GM18951 (cell line): ENCODE results near the gene RGS6.

Experiments used
- POLR2A ChIP-seq: IDR thresholded peaks from 4 replicates; pipeline ENCODE4 v1.6.1; 2011; ENCODE audit warnings: mild to moderate bottlenecking; ENCODE audit not compliant: insufficient read length, insufficient read depth; ENCODE audit errors: extremely low read depth
- in situ Hi-C: fragments of 300-500 bp; cut with MboI; formaldehyde crosslinking; loops from one replicate; pipeline ENCODE4 v1.12.0; 2022; ENCODE audit warnings: low sequenced_read_pairs, mixed read lengths, inconsistent platforms; ENCODE audit not compliant: unreplicated experiment

The RGS6 gene

GRCh38 chr14:72053651-72054050 lies 121.4 kb downstream of the RGS6 start:
- no peak for TF ChIP-seq POLR2A
- in situ Hi-C loops = no loop called here

GRCh38 chr14:72054911-72055310 lies 122.7 kb downstream of the RGS6 start:
- in situ Hi-C loops = no loop called here
- no peak for TF ChIP-seq POLR2A

GRCh38 chr14:72057701-72058285 lies 125.6 kb downstream of the RGS6 start:
- in situ Hi-C loops = no loop called here
- no peak for TF ChIP-seq POLR2A

- TF ChIP-seq POLR2A = no peak
- in situ Hi-C loops = no loop called here
Measured at GRCh38 chr14:72060460-72060859, 128.2 kb downstream of the RGS6 start.

- in situ Hi-C loops = no loop called here
- TF ChIP-seq POLR2A = no peak
Measured at GRCh38 chr14:72060917-72061316, 128.7 kb downstream of the RGS6 start.

- in situ Hi-C loops = no loop called here
- no peak for TF ChIP-seq POLR2A
Measured at GRCh38 chr14:72061718-72062117, 129.5 kb downstream of the RGS6 start.

- in situ Hi-C loops = no loop called here
- no peak for TF ChIP-seq POLR2A
Measured at GRCh38 chr14:72063761-72064282, 131.6 kb downstream of the RGS6 start.

GRCh38 chr14:72064501-72064900 lies 132.3 kb downstream of the RGS6 start:
- TF ChIP-seq POLR2A = no peak

GRCh38 chr14:72070458-72070857 lies 138.2 kb downstream of the RGS6 start:
- no peak for TF ChIP-seq POLR2A
- in situ Hi-C loops = no loop called here

More at GRCh38 chr14:72064501-72064900, 132.3 kb downstream of the RGS6 start:
- in situ Hi-C loops = no loop called here

- TF ChIP-seq POLR2A = no peak
- in situ Hi-C loops = no loop called here
Measured at GRCh38 chr14:72075649-72076334, 143.6 kb downstream of the RGS6 start.

- in situ Hi-C loops = no loop called here
Measured at GRCh38 chr14:72081137-72081536, 148.9 kb downstream of the RGS6 start.

GRCh38 chr14:72084935-72085334 lies 152.7 kb downstream of the RGS6 start:
- in situ Hi-C loops = no loop called here
- no peak for TF ChIP-seq POLR2A

More at GRCh38 chr14:72081137-72081536, 148.9 kb downstream of the RGS6 start:
- no peak for TF ChIP-seq POLR2A

GRCh38 chr14:72089625-72090024 lies 157.4 kb downstream of the RGS6 start:
- no peak for TF ChIP-seq POLR2A
- in situ Hi-C loops = no loop called here
